Loucy (cell line): Measurements from ENCODE around the gene CTRL.

ENCODE experiments used
- CTCF ChIP-seq: fragments of 200-600 bp; sonication (generic); conservative IDR thresholded peaks from 2 replicates; pipeline ENCODE4 v1.5.1; 2014; ENCODE audit warnings: mild to moderate bottlenecking, antibody characterized with exemption, low read length
- EZH2phosphoT487 ChIP-seq: fragments of 200-600 bp; IDR thresholded peaks from 2 replicates; pipeline ENCODE4 v1.6.1; 2018; ENCODE audit warnings: antibody characterized with exemption, mild to moderate bottlenecking, moderate library complexity, borderline replicate concordance

GRCh38 chr16:67930678-67931211 lies 917 bp downstream of the CTRL start:
- TF ChIP-seq CTCF = no peak
- TF ChIP-seq EZH2phosphoT487 = no peak
